Midbrain (tissue), 1 donor: ENCODE data around the gene RORC.
A peak's percentile ranks its signal among the peaks of the same experiment; 100 is the strongest.
"Not testable (repeated sequence)": the region's sequence is repeated elsewhere in the genome, so short reads cannot be mapped to it uniquely, and the experiment has no call there.

Experiments used
- DNase-seq: peaks from one replicate; lab custom pipeline; 2025; lab: John Stamatoyannopoulos, UW

The RORC gene

GRCh38 chr1:151831605-151832004 lies at the start of gene RORC:
Gene RORC (minus strand): TSS chr1:151831802. CDS start chr1:151831764, 38 bp downstream.
- no peak for DNase-seq

- no peak for DNase-seq
Observed at GRCh38 chr1:151875419-151876097, 44.0 kb upstream of the RORC start.

- not testable (repeated sequence) for DNase-seq
Observed at GRCh38 chr1:151872776-151873175, 41.2 kb upstream of the RORC start.

GRCh38 chr1:151871284-151872030 lies 39.9 kb upstream of the RORC start:
- no peak for DNase-seq

- peak; percentile 17 for DNase-seq
Observed at GRCh38 chr1:151868486-151868885, 36.9 kb upstream of the RORC start.

GRCh38 chr1:151867765-151868411 lies 36.3 kb upstream of the RORC start:
- DNase-seq = no peak

- DNase-seq = no peak
Observed at GRCh38 chr1:151867321-151867720, 35.7 kb upstream of the RORC start.

- no peak for DNase-seq
Observed at GRCh38 chr1:151864411-151864810, 32.8 kb upstream of the RORC start.

GRCh38 chr1:151862604-151863003 lies 31.0 kb upstream of the RORC start:
- no peak for DNase-seq

- no peak for DNase-seq
Observed at GRCh38 chr1:151860504-151861187, 29.0 kb upstream of the RORC start.

GRCh38 chr1:151859891-151860293 lies 28.3 kb upstream of the RORC start:
- DNase-seq = no peak

GRCh38 chr1:151858886-151859665 lies 27.5 kb upstream of the RORC start:
- DNase-seq = no peak

- DNase-seq = no peak
Observed at GRCh38 chr1:151858030-151858746, 26.6 kb upstream of the RORC start.

- DNase-seq = no peak
Observed at GRCh38 chr1:151855933-151856332, 24.3 kb upstream of the RORC start.

GRCh38 chr1:151855516-151855915 lies 23.9 kb upstream of the RORC start:
- not testable (repeated sequence) for DNase-seq

GRCh38 chr1:151854658-151855057 lies 23.1 kb upstream of the RORC start:
- DNase-seq = no peak

- DNase-seq = no peak
Observed at GRCh38 chr1:151853411-151853943, 21.9 kb upstream of the RORC start, which contains the start of gene THEM5. Gene THEM5 (minus strand): TSS chr1:151853712. CDS start chr1:151853565, 147 bp downstream.

GRCh38 chr1:151852733-151853132 lies 21.1 kb upstream of the RORC start:
- no peak for DNase-seq

GRCh38 chr1:151851886-151852285 lies 20.3 kb upstream of the RORC start:
- DNase-seq = no peak

- no peak for DNase-seq
Observed at GRCh38 chr1:151849871-151850270, 18.3 kb upstream of the RORC start.

GRCh38 chr1:151849126-151849525 lies 17.5 kb upstream of the RORC start:
- no peak for DNase-seq
